Epithelial cell of esophagus (primary cell): ENCODE measurements around the gene HENMT1.
"Not testable (repeated sequence)": the region's sequence is repeated elsewhere in the genome, so short reads cannot be mapped to it uniquely, and the experiment has no call there.

Experiments
- DNase-seq: peaks from one replicate; pipeline ENCODE4 v3.0.0; 2010; ENCODE audit warnings: low read depth
- H3K4me3 ChIP-seq: 2 replicates; pipeline ENCODE4 v1.5.1; 2011; ENCODE audit warnings: mild to moderate bottlenecking, low read length, control low read depth
- TF ChIP-seq, protein P1 (sequence below): IDR thresholded peaks from 2 replicates; pipeline ENCODE4 v1.5.1; 2011; ENCODE audit warnings: low read depth, mild to moderate bottlenecking, low read length, control low read depth, inconsistent platforms; ENCODE audit not compliant: insufficient read depth; ENCODE audit errors: missing control alignments

Gene HENMT1

DNA sequence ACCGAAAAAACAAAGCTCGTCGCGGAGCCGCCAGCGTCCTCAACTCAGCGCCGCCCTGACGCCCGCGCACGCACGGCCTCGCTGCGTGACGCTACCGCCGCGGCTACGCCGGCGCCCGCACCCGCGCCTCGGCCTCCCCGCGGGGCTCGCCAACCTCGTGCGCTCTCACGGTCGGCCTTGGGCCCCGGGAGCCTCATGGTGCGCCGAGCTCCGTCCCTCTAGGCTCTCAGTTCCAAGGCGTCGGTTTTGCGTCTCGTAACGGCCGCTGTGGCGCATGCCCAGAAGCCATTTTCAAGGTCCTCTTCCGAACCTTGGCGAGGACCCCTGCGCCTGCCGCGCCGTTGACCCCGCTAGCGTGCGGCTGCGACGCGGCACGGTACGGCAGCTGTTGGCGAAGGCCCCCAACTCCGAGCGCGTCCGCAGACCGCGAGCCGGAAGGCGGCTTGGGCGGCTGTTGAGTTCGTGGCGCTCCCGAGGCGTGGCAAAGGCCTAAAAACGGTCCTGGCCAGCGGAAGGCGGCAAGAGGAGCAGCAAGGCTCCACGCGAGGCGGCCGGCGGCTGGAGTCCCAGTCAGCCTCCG, at the start of gene HENMT1:
TSS of gene HENMT1 (minus strand) at position 64 of the 580 bp plus-strand sequence. CDS start 1,209 bp downstream, outside the sequence.
- H3K4me3 ChIP-seq: peak within 1 kb of the TSS; percentile 51
- TF ChIP-seq, protein P1, sequence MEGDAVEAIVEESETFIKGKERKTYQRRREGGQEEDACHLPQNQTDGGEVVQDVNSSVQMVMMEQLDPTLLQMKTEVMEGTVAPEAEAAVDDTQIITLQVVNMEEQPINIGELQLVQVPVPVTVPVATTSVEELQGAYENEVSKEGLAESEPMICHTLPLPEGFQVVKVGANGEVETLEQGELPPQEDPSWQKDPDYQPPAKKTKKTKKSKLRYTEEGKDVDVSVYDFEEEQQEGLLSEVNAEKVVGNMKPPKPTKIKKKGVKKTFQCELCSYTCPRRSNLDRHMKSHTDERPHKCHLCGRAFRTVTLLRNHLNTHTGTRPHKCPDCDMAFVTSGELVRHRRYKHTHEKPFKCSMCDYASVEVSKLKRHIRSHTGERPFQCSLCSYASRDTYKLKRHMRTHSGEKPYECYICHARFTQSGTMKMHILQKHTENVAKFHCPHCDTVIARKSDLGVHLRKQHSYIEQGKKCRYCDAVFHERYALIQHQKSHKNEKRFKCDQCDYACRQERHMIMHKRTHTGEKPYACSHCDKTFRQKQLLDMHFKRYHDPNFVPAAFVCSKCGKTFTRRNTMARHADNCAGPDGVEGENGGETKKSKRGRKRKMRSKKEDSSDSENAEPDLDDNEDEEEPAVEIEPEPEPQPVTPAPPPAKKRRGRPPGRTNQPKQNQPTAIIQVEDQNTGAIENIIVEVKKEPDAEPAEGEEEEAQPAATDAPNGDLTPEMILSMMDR: no peak
- peak; percentile 57 for DNase-seq

DNA sequence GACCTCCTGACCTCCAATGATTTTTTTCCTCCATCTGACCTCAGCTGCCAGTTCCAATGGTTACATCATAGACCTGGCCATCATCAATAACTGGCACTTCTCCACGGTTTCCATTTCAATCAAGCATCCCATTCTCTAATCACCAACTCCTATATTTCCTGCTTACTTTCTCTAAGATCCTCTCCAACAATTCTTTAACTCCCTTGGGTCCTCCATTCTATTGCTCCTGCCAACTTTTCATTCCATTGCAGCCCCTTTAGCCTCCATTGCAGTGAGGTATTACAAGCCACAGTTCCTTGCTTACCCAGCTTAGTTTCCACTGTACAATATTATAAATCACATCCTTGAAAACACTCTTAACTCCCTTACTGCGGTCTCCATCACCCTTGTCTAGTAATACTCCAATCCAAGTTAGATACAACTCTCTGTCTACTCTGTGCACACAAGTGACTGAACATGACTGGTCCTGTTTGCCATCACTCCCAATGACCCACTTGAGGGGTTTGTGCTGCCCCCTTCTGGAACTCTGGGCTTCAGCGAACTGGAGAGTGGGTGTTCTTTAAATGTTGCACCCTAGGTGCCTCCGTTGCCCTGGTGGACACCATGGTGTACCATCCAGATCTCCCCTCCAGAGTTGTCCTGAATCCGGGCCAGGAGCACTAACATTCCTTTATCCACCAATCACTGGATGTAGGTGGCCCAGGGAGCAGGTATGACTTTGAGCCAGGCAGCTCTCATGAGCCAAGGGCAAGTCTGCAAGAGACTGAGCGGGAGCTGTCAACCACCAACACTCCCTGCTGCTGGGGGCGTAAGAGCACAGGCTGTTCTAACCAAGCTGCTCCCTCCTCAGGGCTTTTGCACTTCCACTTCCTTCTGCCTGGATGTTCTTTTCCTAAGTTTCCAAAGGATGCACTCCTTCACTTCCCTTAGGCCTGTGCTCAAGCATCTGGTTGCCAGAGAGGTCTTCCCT, 48.1 kb upstream of the HENMT1 start:
- no peak for DNase-seq
- TF ChIP-seq, protein P1: no peak
- H3K4me3 ChIP-seq: no peak overlapping the region

DNA sequence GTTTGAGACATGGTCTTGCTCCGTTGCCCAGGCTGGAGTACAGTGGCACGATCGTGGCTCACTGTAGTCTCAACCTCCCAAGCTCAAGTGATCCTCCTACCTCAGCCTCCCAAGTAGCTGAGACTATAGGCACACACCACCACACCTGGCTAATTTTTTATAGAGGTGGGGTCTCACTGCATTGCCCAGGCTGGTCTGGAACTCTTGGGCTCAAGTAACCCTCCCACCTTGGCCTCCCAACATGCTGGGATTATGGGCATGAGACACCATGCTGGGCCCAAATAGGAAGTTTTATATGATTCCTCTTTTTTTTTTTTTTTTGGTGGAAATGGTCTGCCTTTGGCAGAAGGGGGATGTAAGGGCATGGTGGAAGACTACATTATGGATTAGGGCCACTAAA, 45.8 kb upstream of the HENMT1 start:
- H3K4me3 ChIP-seq: no peak overlapping the region
- no peak for DNase-seq
- TF ChIP-seq, protein P1: no peak

DNA sequence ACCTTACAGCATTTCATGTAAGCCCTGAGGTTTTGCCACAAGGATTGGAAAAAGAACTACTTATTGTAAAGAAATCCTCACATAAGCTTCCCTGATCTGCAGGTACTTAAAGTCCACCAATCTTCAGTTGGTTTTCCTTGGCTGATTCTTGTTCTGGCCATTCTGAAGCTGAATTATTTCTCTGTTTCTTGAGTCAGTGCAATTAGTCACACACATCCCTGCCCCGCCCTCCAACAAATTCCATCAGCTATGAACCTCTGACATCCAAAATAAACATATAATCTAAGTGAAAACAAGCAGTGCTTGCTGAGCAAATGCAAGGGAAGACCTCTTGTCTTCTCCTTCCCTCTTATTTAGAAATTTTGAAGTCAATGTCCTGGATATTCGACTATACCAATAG, 43.6 kb upstream of the HENMT1 start:
- TF ChIP-seq, protein P1: no peak
- peak; percentile 82 for DNase-seq
- H3K4me3 ChIP-seq: no peak overlapping the region

DNA sequence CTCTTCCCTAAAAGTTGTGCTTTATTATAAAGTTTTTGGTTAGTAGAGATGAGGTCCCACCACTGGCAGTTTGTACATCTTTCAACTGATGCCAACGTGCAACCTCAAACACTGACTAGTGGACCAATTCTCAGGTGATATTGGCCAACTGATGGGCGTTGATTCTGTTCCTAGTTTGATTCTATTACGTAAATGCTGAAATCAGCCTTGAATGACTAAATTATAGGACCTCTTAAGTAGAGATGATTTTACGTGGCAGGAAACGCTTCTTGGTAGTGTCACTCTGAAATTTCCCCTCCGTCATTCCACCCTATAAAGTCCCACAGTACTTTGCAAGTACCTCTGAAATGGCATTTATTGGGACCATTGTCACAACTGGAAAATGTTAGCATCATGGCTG, 43.0 kb upstream of the HENMT1 start:
- no peak overlapping the region for H3K4me3 ChIP-seq
- DNase-seq: peak; percentile 31
- TF ChIP-seq, protein P1: no peak

DNA sequence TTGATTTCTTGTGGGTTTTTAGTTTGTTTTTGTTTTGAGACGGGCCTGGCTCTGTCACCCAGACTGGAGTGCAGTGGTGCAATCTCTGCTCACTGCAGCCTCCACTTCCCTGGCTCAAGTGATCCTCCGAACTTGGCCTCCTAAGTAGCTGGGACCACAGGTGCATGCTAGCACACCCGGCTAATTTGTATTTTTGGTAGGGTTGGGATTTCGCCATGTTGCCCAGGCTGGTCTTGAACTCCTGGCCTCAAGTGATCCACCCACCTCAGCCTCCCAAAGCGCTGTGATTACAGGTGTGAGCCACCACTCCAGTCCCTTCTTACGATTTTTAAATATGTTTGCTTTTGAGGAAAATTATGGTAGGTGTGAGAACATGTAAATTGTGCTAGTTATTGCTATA, 41.2 kb upstream of the HENMT1 start:
- H3K4me3 ChIP-seq, DNase-seq: not testable (repeated sequence)

DNA sequence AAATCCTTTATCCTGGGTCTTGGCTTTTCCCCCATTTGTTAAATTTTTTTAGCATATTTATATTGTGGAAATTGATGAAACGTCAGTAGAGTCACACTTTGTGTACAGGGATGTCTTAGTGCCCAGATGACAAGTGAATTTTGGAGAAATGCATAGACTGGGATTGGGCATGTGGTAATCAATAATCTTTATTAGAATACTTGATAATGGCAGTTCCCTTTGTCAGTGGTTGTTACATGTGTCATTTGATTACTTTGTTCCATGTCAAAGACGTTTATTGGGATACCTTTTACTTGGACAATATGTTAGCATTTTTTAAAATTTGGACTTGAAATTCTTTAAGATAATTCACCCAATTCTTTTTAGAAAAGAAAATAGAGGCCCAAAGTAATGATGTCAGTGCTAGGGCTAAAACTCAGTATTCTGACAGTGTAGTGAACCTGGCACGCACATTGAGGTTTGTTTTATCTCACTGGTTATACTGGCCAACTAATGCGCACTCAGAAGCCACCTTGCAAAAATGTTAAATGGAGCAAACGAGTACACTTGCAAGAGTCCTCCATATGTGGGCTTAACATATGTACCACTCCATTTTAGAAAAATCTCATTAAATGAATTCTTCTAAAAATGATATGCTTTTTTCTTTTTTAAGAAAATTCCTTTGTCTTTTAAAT, 40.4 kb upstream of the HENMT1 start:
- TF ChIP-seq, protein P1: no peak
- no peak overlapping the region for H3K4me3 ChIP-seq
- no peak for DNase-seq
